GM19193 (cell line): ENCODE measurements around the gene NFKB1.

Experiments
- POLR2A ChIP-seq: IDR thresholded peaks from 4 replicates; pipeline ENCODE4 v1.6.1; 2011; ENCODE audit not compliant: insufficient read depth, insufficient read length; ENCODE audit errors: extremely low read depth

Gene NFKB1

GRCh38 chr4:102592256-102592655 lies 91.1 kb downstream of the NFKB1 start:
- TF ChIP-seq POLR2A: no peak

DNA sequence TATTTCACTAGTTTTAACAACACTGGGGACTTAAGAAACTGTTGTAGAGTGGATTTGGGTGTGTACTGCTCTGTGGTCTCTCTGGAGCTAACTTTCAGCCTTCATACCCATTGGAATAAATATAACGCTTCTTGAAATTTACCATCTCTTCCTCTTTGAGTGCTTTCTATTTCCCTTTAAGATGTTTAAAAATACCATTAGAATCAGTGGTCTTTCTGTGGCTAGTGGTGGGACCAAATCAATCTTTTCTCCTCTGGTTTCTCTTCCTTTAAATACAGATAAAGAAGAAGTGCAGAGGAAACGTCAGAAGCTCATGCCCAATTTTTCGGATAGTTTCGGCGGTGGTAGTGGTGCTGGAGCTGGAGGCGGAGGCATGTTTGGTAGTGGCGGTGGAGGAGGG lies 92.0 kb downstream of the NFKB1 start:
- no peak for TF ChIP-seq POLR2A

- no peak for TF ChIP-seq POLR2A
Observed at GRCh38 chr4:102594000-102594399, 92.8 kb downstream of the NFKB1 start.

DNA sequence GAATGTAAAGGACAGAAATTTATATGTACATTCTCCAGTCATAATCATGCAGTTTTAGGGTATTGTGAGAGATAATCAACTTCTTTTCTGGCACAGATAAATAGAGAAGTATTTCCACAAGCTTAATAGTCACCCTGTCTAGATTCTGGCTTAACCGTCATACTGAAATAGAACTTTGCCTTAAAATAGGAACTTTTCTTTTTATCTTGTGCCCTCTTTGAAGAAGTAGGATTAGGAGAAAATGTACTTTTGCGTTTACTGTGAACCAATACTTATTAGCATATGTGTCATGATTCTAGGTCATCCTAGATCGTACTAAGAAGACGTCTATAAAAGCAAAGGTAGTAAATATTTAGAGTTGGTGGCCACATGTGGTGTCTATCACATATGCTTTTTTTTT lies 95.4 kb downstream of the NFKB1 start:
- no peak for TF ChIP-seq POLR2A

- TF ChIP-seq POLR2A: no peak
Observed at GRCh38 chr4:102598086-102598761, 97.1 kb downstream of the NFKB1 start.

GRCh38 chr4:102598762-102599374 lies 97.7 kb downstream of the NFKB1 start:
- TF ChIP-seq POLR2A: no peak

DNA sequence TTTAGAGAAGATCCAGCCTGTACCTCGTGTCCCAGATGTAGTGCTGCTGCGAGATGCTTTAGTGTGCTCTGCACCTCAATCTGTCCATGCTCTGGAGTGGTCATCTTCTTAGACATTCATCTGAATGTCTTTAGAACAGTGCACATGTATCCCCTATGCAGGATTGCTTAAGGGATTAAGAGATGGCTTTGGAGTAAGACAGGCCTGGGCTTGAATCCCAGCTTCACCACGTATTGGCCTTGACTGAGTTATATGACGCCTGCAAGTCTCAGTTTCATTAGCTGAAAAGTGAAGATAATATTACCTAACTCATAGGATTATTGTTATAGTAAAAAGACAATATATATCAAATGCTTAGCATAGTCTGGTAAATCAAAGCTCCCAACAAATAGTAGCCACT lies 98.3 kb downstream of the NFKB1 start:
- no peak for TF ChIP-seq POLR2A

DNA sequence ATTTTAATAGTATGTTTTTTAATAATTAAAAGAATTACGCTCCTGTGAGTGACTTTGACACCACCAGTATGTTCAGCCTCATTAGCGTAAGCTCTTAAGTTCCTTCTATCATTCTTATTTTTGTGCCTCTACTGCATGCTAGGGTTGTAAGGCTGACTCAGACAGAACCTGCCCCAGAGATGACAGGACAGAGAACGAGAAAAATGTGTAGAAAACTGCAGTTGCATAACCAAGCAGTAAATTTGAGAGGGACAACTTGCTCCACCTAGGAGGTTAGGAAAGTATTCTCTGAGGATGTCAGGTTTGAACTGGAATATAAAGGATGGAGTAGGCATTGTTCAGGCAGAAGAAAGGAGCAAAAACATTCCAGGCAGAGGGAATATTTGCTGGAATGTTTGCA lies 98.7 kb downstream of the NFKB1 start:
- TF ChIP-seq POLR2A: no peak

GRCh38 chr4:102600689-102601088 lies 99.5 kb downstream of the NFKB1 start:
- TF ChIP-seq POLR2A: no peak

GRCh38 chr4:102601586-102602227 lies 100.5 kb downstream of the NFKB1 start:
- no peak for TF ChIP-seq POLR2A

- no peak for TF ChIP-seq POLR2A
Observed at GRCh38 chr4:102604222-102604940, 103.2 kb downstream of the NFKB1 start.

- no peak for TF ChIP-seq POLR2A
Observed at GRCh38 chr4:102606261-102606660, 105.1 kb downstream of the NFKB1 start.

DNA sequence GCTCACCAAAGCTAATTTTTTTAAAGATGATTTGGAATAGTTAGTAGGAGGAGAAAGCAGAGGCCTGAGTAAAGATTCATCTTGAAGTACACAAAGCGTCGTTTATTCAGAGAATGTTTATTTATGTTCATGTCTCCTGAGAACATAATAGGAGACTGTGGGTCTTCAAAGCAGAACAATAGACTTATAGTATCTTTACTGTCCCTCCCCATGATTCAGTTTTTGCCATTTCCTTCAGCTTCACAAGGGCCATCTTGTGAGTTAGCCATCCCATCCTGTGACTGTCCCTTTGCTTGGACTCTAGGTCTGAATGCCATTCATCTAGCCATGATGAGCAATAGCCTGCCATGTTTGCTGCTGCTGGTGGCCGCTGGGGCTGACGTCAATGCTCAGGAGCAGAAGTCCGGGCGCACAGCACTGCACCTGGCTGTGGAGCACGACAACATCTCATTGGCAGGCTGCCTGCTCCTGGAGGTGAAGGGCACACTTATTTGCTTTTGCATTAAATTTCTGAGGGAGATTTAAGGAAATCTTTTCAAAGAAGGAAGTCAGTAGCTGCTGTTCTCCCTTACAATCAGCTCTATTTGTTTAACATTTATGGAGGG lies 105.8 kb downstream of the NFKB1 start:
- TF ChIP-seq POLR2A: no peak

DNA sequence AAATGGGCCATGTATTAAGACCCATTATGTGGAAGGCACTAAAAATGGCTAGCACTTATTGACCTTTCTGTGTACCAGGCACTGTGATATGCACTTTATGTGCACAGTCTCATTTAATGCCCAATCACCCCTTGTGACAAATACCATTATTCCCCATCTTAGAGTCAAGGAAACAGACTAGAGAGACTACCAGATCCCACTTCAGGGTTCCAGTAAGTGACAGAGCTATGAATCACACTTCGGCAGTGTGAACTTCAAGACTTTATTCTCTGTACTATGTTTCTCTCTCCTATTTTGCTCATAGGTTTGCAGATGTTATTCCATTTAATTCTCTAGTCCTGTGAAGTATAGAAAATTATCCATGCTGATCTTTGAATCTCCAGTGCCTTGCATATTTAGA lies 107.0 kb downstream of the NFKB1 start:
- TF ChIP-seq POLR2A: no peak

DNA sequence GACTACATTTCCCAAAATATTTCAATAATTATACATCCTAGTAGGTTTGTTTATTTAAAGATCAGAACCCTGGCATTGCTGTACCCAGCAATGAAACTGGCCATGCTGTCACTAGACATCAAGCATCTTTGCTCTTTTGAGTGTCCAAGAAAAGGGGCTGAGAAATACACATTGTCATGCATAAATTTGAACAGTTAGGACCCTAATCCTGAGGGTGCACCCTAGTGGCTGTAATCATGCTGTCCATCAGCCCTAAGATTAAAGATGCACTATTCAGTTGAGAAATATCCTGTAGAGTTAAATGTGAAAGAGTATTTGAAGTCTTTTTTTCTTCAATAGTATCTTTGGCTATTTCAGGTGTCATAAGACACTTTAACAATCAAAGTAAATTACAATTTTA lies 108.8 kb downstream of the NFKB1 start:
- TF ChIP-seq POLR2A: no peak
